ENCODE results near the gene RAB42. TPM values are rescaled to one million over a fixed set of nuclear protein-coding genes. Genes with fewer than 3 reads are reported as not detected.
A peak's percentile ranks its signal among the peaks of the same experiment; 100 is the strongest.

RAB42 gene
- polyA plus RNA-seq, 4 donors: 2.1 to 3.7 (median 3.0) TPM

GRCh38 chr1:28642847-28643635 lies 51.0 kb downstream of the RAB42 start, which contains the start of gene TAF12:
Gene TAF12, minus strand, starts transcription at chr1:28643067. Its CDS starts 20,986 bp downstream, at chr1:28622081.
- peak; percentile 91 to 93 (median 92) for DNase-seq (ENCODE audit: low read depth in 4 of 4, low spot score in 2 of 4)

GRCh38 chr1:28644494-28644893 lies 52.4 kb downstream of the RAB42 start:
- DNase-seq (ENCODE audit: low read depth in 4 of 4, low spot score in 2 of 4): no peak

Other genes with a start within 250 kb of the RAB42 start
- 10 to 100 TPM; 61.5 to 89.8 (median 85.0) TPM for gene PHACTR4, start 222.5 kb upstream of the RAB42 start, polyA plus RNA-seq (ENCODE audit: insufficient read length in 4 of 4)
- gene RCC1, start 86.2 kb upstream of the RAB42 start, polyA plus RNA-seq (ENCODE audit: insufficient read length in 4 of 4): 10 to 100 TPM; 30.9 to 41.2 (median 36.2) TPM
- 10 to 100 TPM; 21.6 to 27.0 (median 23.3) TPM for gene TRNAU1AP, start 39.2 kb upstream of the RAB42 start, polyA plus RNA-seq (ENCODE audit: insufficient read length in 4 of 4)
- 10 to 100 TPM; 28.9 to 32.5 (median 31.6) TPM for gene TAF12, start 50.8 kb downstream of the RAB42 start, polyA plus RNA-seq (ENCODE audit: insufficient read length in 4 of 4)
- 1 to 10 TPM in 1 of 4 donors, not detected in 3; 4.0 TPM for gene RNU11, start 56.3 kb downstream of the RAB42 start, polyA plus RNA-seq (ENCODE audit: insufficient read length in 4 of 4)
- gene GMEB1, start 76.5 kb downstream of the RAB42 start, polyA plus RNA-seq (ENCODE audit: insufficient read length in 4 of 4): 10 to 100 TPM; 15.7 to 18.5 (median 18.3) TPM
- gene YTHDF2, start 144.7 kb downstream of the RAB42 start, polyA plus RNA-seq (ENCODE audit: insufficient read length in 4 of 4): 100 to 1,000 TPM in 1 of 4 donors, 10 to 100 TPM in 3; 83.1 to 100 (median 87.6) TPM
- gene OPRD1, start 219.9 kb downstream of the RAB42 start, polyA plus RNA-seq (ENCODE audit: insufficient read length in 4 of 4): under 1 TPM; 0.25 to 0.62 (median 0.37) TPM

Measured in left renal cortex interstitium (tissue), 4 donors.